GM21381 (cell line): ENCODE measurements around the gene PPP2R2C.

ENCODE experiments used
- ATAC-seq: cut with Tn5 transposase; IDR thresholded peaks from one replicate; pipeline ENCODE4 v1.9.1; 2021; ENCODE audit warnings: mild to moderate bottlenecking, moderate library complexity; ENCODE audit not compliant: unreplicated experiment

The PPP2R2C gene

GRCh38 chr4:6273661-6273990, 198.8 kb downstream of the PPP2R2C start:
- no peak for ATAC-seq

- ATAC-seq = no peak
Observed at GRCh38 chr4:6272863-6273660, 199.4 kb downstream of the PPP2R2C start.

GRCh38 chr4:6271701-6272465, 200.5 kb downstream of the PPP2R2C start:
- ATAC-seq = no peak

- no peak for ATAC-seq
Observed at GRCh38 chr4:6271206-6271605, 201.2 kb downstream of the PPP2R2C start.

- ATAC-seq = no peak
Observed at GRCh38 chr4:6270636-6271121, 201.7 kb downstream of the PPP2R2C start.
